IPS-NIHi7 (cell line): ENCODE data around the gene SLC17A3.
A peak's percentile ranks its signal among the peaks of the same experiment; 100 is the strongest.

Experiments
- DNase-seq: peaks from one replicate; pipeline ENCODE4 v3.0.0; 2012; ENCODE audit warnings: mixed read lengths; ENCODE audit errors: extremely low spot score

SLC17A3 gene, protein sequence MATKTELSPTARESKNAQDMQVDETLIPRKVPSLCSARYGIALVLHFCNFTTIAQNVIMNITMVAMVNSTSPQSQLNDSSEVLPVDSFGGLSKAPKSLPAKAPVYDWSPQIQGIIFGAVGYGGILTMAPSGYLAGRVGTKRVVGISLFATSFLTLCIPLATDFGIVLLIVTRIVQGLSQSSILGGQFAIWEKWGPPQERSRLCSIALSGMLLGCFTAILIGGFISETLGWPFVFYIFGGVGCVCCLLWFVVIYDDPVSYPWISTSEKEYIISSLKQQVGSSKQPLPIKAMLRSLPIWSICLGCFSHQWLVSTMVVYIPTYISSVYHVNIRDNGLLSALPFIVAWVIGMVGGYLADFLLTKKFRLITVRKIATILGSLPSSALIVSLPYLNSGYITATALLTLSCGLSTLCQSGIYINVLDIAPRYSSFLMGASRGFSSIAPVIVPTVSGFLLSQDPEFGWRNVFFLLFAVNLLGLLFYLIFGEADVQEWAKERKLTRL

DNA sequence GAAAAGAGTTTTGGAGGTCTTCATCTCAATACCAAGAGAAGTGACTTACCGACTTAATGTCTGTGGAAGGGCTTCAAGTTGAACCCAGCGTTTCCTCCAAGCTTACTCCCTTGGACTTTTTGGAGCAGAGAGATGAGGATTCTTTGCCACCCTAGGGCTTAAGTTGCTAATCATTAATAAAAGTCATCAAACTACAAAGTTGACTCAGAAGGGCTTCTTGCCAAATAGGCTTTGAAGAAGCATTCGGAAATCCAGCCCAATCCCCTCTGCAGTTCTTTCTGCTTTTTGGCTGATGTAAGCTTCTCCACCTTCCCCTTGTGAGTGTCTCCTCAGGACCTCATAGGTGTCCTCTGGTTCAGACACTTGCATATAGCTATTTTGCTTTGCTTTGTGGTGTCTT is at the start of gene SLC17A3:
Gene SLC17A3 (minus strand): TSS at position 126 of the 400 bp plus-strand sequence. CDS start 5,856 bp downstream, outside the sequence.
- DNase-seq = no peak

DNA sequence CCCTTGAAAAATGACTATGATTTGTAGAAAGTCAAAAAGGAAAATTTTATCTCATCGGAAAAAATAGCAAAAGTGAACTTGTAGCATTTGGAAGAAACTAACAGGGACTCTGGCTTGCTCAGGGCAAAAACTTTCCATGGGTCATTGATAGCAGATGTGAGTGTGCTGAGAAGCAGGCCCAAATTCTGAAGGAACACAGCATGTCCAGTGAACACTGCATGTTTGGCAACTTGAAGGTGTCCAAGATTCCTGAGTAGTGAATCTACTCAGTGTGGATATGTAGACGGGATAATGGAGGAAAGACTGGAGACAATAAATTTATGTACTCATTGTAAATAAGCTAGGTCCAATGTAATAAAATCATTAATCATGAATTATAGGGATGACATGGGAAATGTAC is 48.3 kb upstream of the SLC17A3 start:
- no peak for DNase-seq

DNA sequence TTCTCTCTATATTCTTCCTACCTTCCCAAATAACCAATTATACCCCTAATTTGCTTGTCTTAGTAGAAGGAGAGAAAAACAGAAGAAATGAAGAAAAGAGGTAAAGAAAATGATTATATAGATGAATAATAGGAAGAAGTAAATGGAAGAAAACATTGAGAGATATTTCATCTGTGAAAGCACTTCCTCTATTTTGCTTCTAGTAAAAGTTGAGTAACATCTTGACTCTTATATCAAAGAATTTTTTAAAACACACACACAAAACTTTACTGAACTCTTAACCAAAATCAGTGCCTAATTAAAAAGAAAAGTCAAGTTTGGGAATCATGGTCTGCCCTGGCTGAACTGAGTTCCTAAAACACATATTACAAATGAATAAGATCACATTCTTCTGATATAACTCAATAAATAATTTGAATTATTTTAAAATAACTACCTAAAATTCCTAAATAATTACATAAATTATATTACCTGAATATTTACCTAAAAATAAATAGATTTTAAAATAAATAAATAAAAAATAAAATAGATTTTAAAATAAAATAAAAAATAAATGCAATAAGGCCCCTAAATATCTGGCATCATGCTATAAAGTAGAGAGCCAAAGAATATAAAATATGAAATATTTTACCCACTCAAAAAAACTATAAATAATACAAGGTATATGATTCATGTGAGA is 47.6 kb upstream of the SLC17A3 start:
- DNase-seq = no peak

DNA sequence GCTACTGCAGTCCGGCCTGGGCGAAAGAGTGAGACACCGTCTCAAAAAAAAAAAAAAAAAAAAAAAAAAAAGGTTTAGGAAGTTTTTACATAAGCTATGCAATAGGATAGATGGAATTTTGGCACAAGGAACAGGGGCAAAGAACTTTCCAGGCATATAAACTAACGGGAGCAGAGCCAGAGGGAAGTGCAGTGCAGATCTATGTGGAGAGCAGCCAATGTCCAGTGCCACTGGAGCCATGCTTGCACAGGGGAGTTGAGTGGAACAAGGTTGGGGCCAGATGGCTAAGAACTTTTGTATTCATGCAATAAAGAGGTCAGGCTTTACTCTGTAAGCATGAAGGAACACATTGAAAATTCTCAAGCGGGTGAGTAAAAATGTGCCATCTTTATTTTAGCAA is 45.6 kb upstream of the SLC17A3 start:
- no peak for DNase-seq

DNA sequence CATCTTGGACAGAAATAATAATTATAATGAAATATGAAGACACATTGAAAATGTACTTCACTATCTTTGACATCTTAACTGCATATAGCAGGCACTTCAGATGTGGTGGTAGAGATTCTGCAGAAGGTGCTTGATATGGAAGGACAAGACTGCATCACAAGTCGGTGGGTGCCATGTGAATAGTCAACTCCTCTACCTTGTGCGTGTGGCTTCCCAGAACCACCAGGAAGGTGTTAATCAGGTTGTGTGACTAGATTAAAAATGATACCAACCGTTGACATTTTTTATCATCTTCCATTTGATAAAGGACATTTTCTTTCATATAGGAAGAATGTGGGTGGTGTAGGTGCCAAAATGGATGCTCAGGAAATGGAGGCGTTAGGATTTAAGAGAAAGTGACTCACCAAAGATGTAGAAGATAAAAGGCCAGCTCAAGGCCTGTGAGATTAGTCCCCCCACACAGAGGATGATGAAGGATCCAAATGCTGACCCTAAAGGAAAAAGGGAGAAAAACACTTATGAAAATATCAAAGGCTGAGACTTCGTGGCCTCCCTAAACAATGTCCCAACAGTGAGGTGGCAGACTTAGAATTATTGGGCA is 44.1 kb upstream of the SLC17A3 start:
- DNase-seq = no peak

DNA sequence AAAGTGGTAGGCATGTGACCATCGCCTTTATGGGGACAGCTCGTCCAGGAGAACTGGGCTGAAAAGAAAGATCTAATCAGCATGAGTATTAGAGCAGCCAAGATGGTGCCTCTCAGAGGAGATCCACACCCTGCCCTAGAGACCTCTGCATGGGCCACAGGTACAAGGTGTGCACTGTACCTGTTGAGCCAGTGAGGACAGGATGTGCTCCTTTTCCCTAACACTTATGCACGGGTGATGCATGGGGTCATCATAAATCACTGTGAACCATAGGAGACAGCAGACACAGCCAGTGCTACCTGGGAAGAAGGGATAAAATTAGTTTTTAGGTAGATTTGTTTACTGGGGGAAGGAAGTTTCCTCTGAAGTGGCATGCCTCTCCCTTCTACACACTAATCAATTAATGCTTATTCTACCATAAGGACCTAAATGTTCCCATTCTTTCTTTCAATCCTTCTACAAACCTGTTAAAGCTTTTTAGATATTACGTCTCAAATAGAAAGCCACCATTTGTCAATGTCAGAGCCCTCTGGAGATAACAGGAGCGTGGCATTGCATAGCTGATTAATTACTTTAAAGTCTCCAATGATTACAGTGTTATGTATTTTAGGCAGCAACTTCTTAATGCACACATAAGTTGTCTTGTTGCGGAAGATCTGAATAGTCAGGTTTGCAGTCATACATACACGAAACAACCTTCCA is 42.9 kb upstream of the SLC17A3 start:
- DNase-seq = no peak

DNA sequence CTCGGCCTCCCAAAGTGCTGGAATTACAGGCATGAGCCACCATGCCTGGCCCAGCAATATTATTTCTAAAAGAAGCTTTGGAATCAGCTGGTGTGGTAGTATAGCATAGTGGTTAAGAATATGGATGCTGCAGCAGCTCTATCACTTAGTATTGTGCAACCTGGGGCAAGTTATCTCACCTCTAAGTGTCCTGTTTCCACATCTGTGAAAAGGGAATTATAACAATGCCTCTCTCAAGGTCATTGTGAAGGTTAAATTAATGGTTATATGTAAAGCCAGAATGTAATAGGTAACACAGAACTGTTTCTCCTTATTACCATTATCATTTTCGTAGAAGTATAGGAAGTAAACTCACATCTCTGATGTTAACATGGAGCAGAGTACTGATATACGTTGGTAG is 42.3 kb upstream of the SLC17A3 start:
- DNase-seq = no peak

DNA sequence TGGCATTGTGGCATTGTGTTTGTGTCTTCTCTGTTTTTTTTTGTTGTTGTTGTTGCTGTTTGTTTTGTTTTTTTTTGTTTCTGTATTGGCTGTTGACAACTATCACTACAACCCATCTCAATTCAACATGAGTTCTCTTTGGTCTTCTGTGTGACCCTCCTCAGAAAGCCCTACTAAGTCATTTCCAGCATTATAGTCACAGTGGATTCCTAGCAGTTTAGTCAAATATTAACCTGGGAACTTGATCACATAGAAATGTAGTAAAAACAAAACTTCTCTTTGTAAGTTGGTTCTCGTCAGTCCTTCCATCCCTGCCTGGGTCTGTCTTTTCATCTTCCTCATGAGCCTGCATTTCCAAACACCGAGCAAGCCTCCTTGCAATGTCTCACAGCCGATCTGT is 39.7 kb upstream of the SLC17A3 start:
- no peak for DNase-seq

DNA sequence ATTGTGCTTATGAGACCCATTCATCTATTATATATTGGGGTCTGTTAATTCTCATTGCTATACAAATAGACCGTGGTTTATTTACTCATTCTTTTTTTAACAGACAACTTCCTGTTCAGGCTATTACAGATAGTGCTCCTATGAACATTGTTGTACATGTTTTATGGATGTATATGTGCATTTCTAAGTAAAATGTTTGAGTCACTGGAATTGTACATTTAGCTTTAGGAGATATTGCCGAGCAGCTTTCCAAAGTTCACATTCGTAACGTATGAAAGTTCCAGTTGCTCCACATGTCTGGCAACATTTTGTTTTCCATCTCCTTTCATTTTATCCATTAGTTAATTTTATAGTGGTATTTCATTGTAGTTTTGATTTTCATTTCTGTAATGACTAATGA is 37.3 kb upstream of the SLC17A3 start:
- DNase-seq = no peak

DNA sequence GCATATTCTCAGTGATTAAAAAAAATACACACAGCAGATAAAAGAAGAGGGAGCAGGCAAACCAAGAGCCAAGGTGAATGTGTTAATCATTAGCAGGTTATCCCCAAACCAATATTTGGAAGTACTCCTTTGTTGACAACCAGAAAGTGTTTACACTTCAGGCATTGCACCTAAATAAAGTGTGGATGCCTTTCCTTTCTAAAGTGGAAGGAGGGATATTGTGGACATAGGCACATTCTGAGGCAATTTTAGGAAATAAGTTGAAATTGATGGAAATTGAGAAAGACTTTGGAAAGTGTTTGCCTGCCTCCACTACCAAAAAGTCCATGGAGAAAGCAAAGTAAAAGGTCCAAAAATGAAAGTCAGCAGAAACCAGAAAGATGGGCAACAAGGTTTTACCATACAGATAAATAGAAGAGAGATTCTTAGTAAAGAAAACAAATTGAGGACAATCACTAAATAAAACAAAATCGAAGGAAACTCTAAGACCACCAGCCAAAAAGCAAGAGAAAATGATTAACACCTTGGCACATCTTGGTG is 33.5 kb upstream of the SLC17A3 start:
- DNase-seq = no peak

DNA sequence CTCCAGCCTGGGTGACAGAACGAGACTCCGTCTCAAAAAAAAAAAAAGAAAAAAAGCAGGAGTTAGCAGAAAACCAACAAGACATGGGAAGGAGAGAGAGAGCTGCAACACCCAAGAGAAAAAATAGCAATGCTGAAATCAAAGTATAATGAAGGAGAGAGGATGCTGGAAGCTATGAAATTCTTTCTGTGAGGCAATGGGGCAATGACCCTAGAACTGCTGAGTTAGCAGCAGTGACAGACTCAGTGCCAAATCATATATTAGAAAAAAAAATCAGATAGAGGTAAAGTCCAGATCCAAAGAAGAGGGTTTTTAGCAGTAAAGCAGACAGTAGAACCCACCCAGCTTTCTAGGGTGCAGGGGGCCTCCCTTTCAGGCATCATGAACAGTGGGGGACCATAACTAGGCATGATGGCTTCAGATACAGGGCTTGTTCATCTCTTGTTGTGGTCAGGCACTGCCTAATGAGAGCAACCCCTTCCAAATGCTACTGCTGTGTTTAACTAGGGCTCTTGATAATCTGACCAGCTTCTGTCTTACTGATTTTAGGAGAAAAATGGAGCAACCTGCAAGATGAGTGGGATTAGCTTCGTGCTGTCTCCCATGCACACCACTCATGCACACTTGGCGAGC is 29.5 kb upstream of the SLC17A3 start:
- DNase-seq = no peak

DNA sequence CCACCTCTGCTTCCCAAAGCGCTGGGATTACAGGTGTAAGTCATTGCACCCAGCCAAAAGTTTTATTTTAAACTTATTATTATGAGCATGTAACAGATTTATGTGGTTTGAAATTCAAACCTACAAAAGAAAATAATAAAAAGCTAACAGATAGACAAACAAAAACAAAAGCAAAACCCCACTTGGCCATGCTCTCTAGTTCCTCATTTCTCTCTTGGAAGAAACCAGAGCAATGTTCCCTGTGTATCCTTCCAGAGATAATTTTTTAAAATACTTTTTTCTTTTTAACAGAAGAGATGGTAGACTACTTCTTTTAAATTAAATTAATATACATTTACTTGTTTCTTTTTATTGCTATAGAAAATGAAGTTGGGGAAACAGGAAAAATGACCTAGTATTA is 28.0 kb upstream of the SLC17A3 start:
- DNase-seq = no peak

DNA sequence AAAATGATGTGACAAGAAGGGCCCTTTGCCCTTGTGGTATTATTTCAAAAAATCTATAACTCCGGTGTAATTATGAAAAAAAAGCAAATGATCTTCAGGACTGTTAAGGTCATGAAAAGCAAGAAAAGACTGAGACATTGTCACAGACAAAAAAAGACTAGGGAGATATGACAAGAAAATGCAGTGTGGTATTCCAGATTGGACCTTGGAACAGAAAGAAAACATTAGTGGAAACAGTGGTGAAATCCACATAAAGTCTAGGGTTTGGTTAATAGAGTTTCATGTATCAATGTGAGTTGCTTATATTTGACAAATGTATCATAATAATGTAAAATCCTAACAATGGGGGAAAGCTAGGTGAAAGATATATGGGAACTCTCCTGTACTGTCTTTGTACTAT is 26.8 kb upstream of the SLC17A3 start:
- DNase-seq = no peak

DNA sequence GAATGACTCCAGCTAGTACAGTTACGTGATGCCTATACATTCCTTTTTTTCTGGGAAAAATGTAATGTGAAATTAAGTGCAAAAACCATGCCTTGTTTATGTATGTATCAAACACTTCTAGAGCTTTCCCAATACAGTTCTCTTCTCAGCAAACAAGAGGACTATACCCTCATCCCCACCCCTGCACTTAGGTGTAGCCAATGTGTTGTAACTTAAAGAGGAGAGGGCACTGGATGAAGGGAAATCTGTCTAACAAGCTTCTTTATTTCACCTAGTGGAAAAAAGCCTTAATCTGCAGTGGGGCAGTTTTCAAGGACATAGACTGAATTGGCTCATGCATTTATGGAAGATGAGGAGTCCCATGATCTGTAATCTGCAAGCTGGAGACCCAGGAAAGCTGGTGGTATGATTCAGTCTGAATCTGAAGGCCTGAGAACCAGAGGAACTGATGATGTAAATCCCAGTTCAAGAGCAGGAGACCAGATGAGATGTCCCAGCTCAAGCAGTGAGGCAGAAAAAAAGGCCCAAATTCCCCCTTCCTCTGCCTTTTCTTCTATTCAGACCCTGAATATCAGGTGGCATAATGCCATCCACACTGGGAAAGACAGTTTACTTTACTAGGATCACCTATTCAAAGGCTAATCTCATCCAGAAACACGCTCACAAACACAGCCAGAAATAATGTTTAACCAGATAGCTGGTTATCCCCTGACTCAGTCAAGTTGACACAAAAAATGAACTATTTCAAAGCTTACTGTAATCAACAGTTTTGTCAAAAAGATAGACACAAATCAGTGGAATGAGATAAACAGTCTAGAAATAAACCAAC is 25.8 kb upstream of the SLC17A3 start:
- no peak for DNase-seq

DNA sequence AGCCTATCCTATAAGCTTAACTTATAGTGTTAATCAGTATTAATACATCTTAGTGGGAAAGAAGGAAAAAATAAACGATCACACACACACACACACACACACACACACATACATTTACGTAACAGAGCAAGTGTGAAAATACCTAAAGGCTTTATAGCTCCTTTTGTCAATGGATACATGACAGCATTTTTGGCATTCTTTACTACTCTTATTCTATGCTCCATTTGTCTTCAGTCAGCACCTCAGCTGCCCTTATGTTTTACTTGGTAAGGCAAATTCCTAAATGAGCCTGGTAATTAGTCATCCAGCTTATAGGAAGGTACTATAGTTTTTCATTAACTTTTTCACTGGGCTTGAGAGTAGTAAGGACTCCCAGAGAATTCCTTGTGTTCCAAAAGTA is 25.1 kb upstream of the SLC17A3 start:
- peak; percentile 23 for DNase-seq

DNA sequence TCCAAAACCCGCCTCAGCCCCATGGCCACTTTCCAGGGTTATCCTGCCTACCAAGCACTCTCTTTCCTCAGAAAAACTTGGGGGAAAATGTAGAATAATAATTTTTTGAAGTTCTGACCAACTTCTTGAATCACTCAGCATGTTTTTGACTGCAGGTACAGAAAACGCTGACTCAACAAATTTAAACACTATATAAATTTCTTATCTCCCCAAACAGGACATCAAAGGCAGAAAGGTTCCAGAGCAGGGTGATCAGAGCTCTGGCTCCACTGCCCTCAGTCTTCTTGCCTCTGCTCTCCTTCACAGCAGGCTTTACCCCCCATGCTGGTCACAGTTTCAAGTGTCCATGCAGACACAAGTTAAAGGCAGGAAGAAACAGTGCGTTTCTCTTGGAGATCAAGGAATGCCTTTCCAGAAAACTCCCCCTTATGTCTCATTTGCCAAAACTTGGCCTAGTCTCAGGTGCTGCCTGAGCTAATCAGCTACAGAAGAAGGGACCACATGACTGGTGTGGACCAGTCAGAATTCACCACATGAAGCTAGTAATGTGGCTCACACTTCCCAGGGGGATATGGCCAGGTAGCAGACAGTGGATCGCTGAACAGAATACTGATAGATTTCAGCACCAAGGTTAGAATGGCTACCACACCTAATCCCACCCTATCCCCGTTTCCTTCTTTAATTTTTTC is 24.4 kb upstream of the SLC17A3 start:
- DNase-seq = peak; percentile 45

DNA sequence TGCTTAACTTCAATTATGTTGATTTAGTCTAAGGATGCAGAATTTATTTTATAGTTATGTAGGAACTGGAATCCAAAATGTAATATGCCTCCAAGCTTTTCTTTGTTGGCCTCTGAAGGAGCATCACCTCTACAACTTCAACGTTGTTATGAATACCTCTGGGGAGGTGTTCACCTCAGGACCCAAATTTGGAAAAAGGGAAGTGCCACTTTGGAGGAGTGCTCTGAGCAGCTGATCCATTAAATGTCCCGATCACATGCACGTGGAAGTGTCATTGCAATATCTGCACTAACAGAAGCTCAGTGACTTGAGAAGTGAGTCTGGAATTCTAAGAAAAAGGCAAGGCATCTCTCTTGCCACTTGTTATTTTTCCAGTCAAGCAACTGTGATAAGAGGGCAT is 22.2 kb upstream of the SLC17A3 start:
- no peak for DNase-seq

DNA sequence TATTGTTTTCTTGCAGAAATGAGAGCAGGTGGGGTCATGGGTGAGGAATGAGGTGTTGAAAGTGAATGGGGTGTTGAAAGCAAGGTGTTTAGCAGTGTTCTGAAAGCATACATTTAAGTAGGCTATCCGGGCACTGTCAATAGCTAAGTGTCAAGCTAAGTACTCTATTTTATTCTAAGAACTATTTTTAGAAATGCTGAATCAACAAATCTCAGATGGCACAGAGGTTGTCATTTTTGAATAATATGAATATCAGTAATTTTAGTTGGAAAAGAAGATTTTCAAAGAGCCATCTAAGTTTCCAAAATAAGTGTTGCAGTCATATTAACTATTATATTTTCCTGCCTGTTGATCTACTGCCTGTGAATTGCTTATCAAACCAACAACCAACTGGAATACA is 21.7 kb upstream of the SLC17A3 start:
- DNase-seq = no peak

DNA sequence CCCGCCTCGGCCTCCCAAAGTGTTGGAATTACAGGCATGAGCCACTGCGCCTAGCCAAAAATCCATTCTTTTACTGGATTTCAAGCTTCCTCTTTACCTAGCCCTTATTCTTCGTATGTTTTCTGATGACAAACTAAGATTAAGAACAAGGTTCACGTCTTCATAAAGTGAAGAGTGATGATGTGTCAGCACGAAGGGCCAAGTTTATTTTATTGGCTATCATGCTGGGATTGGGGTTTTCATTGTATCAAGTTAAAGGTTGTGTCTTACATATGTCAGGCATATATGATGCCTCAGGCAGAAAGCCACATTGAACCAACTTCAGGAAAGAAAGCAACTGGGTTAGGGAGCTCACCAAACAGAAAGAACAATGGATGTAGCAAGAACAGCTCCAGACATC is 19.7 kb upstream of the SLC17A3 start:
- no peak for DNase-seq

DNA sequence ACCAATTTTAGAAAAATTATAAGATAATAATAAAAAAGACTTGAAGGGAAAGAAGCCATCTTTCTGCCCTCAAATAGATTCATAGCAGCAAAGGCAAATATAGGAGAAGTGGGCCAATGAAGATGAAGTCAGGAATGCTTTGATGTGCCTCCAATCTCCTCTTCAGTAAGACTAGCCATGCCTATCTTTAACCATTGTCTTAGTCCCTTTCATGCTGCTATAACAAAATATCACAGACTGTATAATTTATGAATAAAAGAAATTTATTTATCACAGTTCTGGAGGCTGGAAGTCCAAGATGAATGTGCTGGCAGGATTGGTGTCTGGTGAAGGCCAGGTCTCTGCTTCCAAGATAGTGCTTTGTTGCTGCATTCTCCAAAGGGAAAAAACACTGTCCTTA is 18.8 kb upstream of the SLC17A3 start:
- DNase-seq = no peak
